ENCODE measurements around the gene BCAM. TPM values are rescaled to one million over a fixed set of nuclear protein-coding genes. Genes with fewer than 3 reads are reported as not detected.
A peak's percentile ranks its signal among the peaks of the same experiment; 100 is the strongest.

Gene BCAM, protein sequence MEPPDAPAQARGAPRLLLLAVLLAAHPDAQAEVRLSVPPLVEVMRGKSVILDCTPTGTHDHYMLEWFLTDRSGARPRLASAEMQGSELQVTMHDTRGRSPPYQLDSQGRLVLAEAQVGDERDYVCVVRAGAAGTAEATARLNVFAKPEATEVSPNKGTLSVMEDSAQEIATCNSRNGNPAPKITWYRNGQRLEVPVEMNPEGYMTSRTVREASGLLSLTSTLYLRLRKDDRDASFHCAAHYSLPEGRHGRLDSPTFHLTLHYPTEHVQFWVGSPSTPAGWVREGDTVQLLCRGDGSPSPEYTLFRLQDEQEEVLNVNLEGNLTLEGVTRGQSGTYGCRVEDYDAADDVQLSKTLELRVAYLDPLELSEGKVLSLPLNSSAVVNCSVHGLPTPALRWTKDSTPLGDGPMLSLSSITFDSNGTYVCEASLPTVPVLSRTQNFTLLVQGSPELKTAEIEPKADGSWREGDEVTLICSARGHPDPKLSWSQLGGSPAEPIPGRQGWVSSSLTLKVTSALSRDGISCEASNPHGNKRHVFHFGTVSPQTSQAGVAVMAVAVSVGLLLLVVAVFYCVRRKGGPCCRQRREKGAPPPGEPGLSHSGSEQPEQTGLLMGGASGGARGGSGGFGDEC
- 146 and 199 TPM in 2 replicates for total RNA-seq (2021)
- Bru-seq, nascent RNA = percentile 70 among the genes with signal in this experiment
- percentile 88 among the genes with signal in this experiment for BruChase-seq, experiment 1, labeled RNA remaining after a 2-hour chase
- BruChase-seq, experiment 2, labeled RNA remaining after a 6-hour chase = percentile 92 among the genes with signal in this experiment
- long read RNA-seq, partial matches to known transcripts = 1 of 6 reads
- long read RNA-seq, other reads (novel, unspliced or antisense) = 4 of 6 reads

DNA sequence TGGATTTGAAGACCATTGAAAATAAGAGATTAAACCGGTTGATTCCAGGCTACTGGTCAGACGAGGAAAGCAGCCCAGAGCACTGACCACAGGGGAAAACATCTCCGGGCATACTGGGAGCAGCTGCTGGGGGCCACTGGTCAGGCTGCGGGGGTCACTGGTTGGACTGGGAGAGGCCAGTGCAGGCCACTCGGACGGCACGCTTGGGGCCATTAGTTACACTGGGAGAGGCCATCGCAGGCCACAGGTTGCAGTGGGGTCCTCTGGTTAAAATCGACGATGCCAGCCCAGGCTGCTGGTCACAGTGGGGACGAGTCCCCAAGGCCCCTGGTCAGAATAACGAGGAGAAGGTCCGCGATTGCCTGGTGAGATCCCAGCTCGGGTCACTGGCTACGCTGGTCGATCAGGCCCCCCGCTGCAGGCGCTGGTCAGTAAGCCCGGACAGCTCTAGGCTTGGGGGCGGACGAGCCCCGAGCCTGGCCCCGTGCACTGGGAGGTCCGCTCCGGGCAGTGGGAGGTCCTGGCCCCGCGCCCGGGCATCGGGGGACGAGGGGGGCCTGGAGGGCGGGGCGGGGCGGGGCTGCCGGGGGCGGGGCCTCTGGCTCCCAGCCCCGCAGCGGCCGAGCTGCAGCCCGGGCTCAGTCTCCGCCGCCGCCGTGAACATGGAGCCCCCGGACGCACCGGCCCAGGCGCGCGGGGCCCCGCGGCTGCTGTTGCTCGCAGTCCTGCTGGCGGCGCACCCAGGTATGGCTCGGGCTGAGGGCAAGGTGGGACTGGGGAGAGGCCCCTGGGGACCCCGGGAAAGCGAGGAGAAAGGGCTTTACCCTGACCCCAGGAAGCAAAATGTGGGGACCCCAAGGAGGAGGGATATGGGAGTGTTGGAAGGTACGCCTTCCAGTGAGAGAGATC, at the start of gene BCAM:
Gene BCAM (plus strand): TSS at position 641 of the 909 bp plus-strand sequence. CDS start 22 bp downstream, at position 663.
- 0 out of 2 replicates have a peak, but pooled peaks cover 4% of the 10 kb centered on the region for H3K36me3 ChIP-seq (ENCODE audit: low read depth)
- H3K27ac ChIP-seq = peak within 1 kb of the TSS; percentile 80
- intact Hi-C loops (cut with micrococcal nuclease; ENCODE audit: unreplicated experiment) = loop anchor here (1.0 to 2.0 kb wide), 5 partner anchors 34 to 220 kb away; partner anchors contain the start of gene TOMM40
- peaks cover 14% of the 10 kb centered on the region for H3K79me2 ChIP-seq (ENCODE audit: low read depth)
- H4K20me1 ChIP-seq (ENCODE audit: insufficient read depth) = peaks cover 4% of the 10 kb centered on the region; the same call in 1 of the 2 replicates
- BruUV-seq (replicated peaks) = TSS peak; percentile 98
- DNase-seq = peak; percentile 55 to 88
- H3K4me1 ChIP-seq (replicated peaks; ENCODE audit: insufficient read depth) = peaks cover 43% of the 10 kb centered on the region
- peak within 1 kb of the TSS; percentile 95 for H3K4me3 ChIP-seq
- peak within 1 kb of the TSS; percentile 79 for H2AFZ ChIP-seq
- ChIA-PET POLR2A (ENCODE audit: unreplicated experiment) (interaction anchor here (0.6 to 1.4 kb wide), 10 partner anchors 34 to 1793 kb away, joined by 3 to 10 read pairs (median 4); no protein-coding TSS in a partner anchor), CTCF (interaction anchor here (0.5 to 1.9 kb wide), 7 partner anchors 14 to 289 kb away, joined by 3 to 12 read pairs (median 4); partner anchors contain the start of gene NECTIN2)
- H3F3A ChIP-seq (ENCODE audit: insufficient read depth, low read depth) = peaks cover 53% of the 10 kb centered on the region
- H3K9me3 ChIP-seq (ENCODE audit: insufficient read depth, low read depth) = no peaks in the 10 kb centered on the region
- no peaks in the 10 kb centered on the region for H3K9me2 ChIP-seq (ENCODE audit: insufficient read depth)
- H3K27me3 ChIP-seq (ENCODE audit: insufficient read depth, low read depth) = no peaks in the 10 kb centered on the region
- TF ChIP-seq EZH2 (IDR thresholded peaks at IDR 0.05; ENCODE audit: low read depth) = no peak
- TF ChIP-seq, protein P1, sequence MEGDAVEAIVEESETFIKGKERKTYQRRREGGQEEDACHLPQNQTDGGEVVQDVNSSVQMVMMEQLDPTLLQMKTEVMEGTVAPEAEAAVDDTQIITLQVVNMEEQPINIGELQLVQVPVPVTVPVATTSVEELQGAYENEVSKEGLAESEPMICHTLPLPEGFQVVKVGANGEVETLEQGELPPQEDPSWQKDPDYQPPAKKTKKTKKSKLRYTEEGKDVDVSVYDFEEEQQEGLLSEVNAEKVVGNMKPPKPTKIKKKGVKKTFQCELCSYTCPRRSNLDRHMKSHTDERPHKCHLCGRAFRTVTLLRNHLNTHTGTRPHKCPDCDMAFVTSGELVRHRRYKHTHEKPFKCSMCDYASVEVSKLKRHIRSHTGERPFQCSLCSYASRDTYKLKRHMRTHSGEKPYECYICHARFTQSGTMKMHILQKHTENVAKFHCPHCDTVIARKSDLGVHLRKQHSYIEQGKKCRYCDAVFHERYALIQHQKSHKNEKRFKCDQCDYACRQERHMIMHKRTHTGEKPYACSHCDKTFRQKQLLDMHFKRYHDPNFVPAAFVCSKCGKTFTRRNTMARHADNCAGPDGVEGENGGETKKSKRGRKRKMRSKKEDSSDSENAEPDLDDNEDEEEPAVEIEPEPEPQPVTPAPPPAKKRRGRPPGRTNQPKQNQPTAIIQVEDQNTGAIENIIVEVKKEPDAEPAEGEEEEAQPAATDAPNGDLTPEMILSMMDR (conservative IDR thresholded peaks at IDR 0.05) = no peak
- H3K4me2 ChIP-seq = peak within 1 kb of the TSS; percentile 96

DNA sequence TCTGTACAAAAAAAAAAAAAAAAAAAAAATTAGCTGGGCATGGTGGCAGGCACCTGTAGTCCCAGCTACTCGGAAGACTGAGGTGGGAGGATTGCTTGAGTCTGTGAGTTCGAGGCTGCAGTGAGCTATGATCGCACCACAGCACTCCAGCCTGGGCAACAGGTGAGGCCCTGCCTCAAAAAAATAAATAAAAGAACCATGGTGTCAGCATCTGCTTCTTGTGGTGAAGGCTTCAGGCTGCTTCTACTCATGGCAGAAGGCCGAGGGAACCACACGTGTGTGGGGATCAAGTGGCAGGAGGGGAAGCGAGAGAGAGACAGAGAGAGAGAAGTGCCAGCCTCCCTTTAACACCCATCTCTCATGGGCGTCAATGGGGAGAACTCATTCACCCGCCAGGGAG, 46.9 kb upstream of the BCAM start:
- ChIA-PET POLR2A (ENCODE audit: unreplicated experiment) (no interaction called here), CTCF (no interaction called here)
- Histone ChIP-seq H3K4me2 (no peak overlapping the region), H3K4me3 (no peak overlapping the region), H3K27ac (no peak overlapping the region), H3K27me3 (ENCODE audit: insufficient read depth, low read depth) (no peaks in the 10 kb centered on the region), H3K79me2 (ENCODE audit: low read depth) (no peaks in the 10 kb centered on the region), H3K9me2 (ENCODE audit: insufficient read depth) (no peaks in the 10 kb centered on the region), H3F3A (ENCODE audit: insufficient read depth, low read depth) (peaks cover 56% of the 10 kb centered on the region), H2AFZ (no peak overlapping the region), H3K9me3 (ENCODE audit: insufficient read depth, low read depth) (no peaks in the 10 kb centered on the region), H3K4me1 (replicated peaks; ENCODE audit: insufficient read depth) (peaks cover 16% of the 10 kb centered on the region), H3K36me3 (ENCODE audit: low read depth) (peaks cover 6% of the 10 kb centered on the region), H4K20me1 (ENCODE audit: insufficient read depth) (no peaks in the 10 kb centered on the region)
- DNase-seq = no peak
- BruUV-seq (replicated peaks) = no TSS peak
- intact Hi-C loops (cut with micrococcal nuclease; ENCODE audit: unreplicated experiment) = no loop called here
- TF ChIP-seq, protein P1 (conservative IDR thresholded peaks at IDR 0.05) = no peak
- TF ChIP-seq EZH2 (IDR thresholded peaks at IDR 0.05; ENCODE audit: low read depth) = no peak
